Measurements from ENCODE around the gene POU2F1.

- no peak for TF ChIP-seq CTCF (IDR thresholded peaks at IDR 0.05)
- TF ChIP-seq POLR2A (IDR thresholded peaks at IDR 0.05): no peak
- no peak for TF ChIP-seq EP300 (IDR thresholded peaks at IDR 0.05)
Measured at GRCh38 chr1:167328306-167328815, 107.7 kb downstream of the POU2F1 start.

Measured in ovary (tissue), 3 donors.